ENCODE data around the gene FAM120C.

Gene FAM120C

DNA sequence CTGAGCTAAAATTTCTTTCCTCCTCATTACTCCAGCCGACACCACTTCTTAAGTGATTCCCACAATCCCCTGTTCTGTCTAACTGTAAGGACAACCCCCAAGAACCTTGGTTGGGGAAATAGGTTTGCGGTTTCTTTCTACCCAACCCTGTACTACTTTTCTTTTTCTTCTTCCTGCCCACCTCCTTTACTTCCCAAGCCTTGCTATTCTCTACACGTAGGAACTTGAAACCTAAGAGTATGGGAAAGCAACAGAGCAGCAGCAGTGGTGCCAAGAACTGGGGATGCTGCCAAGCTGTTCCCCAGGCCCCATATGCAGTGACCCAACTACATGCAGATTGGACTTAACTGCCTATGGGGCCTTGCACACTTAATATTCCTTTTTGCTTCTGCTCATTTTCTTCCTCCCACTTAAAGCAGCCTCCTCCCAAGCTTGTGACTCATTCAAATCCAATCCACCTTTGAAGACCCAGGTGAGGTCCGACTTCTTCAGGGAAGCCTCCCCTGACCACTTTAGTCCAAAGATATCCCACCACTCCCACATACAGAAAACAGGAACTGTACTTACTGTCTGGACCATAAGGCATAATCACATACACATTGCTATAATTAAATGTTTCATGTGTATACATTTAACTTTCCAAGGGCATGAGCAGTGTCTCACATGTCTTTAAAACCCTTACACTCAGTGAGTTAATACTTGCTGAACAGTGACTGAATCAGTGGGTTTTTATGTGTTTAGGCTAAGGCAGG, 1.7 kb downstream of the FAM120C start:
- Mint-ChIP-seq H3K4me1 (peaks cover 37% of the 10 kb centered on the region), H3K4me3 (peak overlapping the region; percentile 82), H3K27me3 (ENCODE audit: low read depth, poor library complexity) (no peaks in the 10 kb centered on the region), H3K36me3 (ENCODE audit: low read depth) (peaks cover 17% of the 10 kb centered on the region), H3K27ac (peak overlapping the region; percentile 81), H3K9me3 (peaks cover 38% of the 10 kb centered on the region)
- TF ChIP-seq CTCF (IDR thresholded peaks at IDR 0.05) = no peak
- no peak for DNase-seq

DNA sequence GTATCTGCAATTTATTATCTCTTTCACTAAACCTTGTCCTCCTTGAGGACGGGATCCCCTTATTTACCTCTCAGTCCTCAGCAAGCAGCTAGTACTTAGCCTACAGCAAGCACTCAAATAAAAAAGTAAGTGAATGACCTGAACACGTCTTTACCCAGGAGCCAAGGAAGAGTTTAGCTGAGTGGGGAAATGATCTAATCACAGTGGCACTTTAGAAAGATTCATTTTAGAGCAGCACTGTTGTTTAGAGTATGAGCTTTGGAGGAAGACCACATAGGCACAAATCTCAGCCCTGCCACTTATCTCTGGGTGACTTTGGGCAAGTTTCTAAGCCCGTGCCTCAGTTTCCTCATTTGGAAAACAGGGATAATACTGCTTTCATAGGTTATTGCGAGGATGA, 2.7 kb downstream of the FAM120C start:
- Mint-ChIP-seq H3K27ac (no peak overlapping the region), H3K27me3 (ENCODE audit: low read depth, poor library complexity) (no peaks in the 10 kb centered on the region), H3K9me3 (peaks cover 36% of the 10 kb centered on the region), H3K4me1 (peaks cover 37% of the 10 kb centered on the region), H3K4me3 (peak overlapping the region; percentile 82), H3K36me3 (ENCODE audit: low read depth) (peaks cover 19% of the 10 kb centered on the region)
- DNase-seq = no peak
- TF ChIP-seq CTCF (IDR thresholded peaks at IDR 0.05) = no peak

GRCh38 chrX:54178100-54178940, 4.7 kb downstream of the FAM120C start:
- Mint-ChIP-seq H3K9me3 (peaks cover 40% of the 10 kb centered on the region), H3K4me3 (no peak overlapping the region), H3K36me3 (ENCODE audit: low read depth) (peaks cover 37% of the 10 kb centered on the region), H3K27ac (no peak overlapping the region), H3K27me3 (ENCODE audit: low read depth, poor library complexity) (peaks cover 2% of the 10 kb centered on the region), H3K4me1 (peaks cover 32% of the 10 kb centered on the region)
- TF ChIP-seq CTCF (IDR thresholded peaks at IDR 0.05) = no peak
- no peak for DNase-seq

DNA sequence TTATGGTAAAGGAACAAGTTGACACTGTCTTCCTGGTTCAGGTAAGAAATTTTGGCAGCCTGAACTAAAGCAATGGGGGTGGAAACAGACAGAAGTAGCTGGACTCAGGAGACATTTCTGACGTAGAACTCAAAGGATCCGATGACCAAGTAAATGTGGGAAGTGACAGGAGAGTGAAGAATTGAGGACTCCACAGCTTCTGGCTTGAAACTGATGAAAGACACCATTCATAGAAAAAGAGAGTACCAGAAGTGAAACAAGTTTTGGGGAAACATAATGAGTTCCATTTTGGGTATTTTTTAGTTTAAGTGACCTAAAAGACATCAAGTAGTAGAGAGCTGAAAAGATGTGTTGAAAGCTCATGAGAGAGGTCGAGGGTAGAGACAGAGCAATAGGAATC, 5.7 kb downstream of the FAM120C start:
- Mint-ChIP-seq H3K9me3 (peaks cover 40% of the 10 kb centered on the region), H3K27me3 (ENCODE audit: low read depth, poor library complexity) (peaks cover 2% of the 10 kb centered on the region), H3K27ac (no peak overlapping the region), H3K4me1 (peaks cover 32% of the 10 kb centered on the region), H3K36me3 (ENCODE audit: low read depth) (peaks cover 43% of the 10 kb centered on the region), H3K4me3 (no peak overlapping the region)
- DNase-seq = no peak
- no peak for TF ChIP-seq CTCF (IDR thresholded peaks at IDR 0.05)

DNA sequence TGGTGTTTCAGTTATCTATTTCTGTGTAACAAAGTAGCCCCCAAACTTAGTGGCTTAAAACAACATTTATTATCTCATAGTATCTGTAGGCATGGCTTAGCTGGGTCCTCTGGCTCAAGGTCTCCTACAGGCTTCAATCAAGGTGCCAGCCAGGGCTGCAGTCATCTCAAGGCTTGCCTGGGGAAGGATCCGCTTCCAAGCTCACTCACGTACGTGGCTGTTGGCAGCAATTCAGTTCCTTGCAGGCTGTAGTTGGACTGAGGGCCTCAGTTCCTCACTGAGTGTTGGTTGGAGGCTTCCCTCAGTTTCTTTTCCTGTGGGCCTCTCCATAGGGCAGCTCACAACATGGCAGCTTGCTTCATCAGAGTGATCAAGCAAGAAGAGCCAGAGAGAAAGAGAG, 9.3 kb downstream of the FAM120C start:
- Mint-ChIP-seq H3K27me3 (ENCODE audit: low read depth, poor library complexity) (peaks cover 2% of the 10 kb centered on the region), H3K36me3 (ENCODE audit: low read depth) (peaks cover 59% of the 10 kb centered on the region), H3K4me3 (no peak overlapping the region), H3K9me3 (peaks cover 29% of the 10 kb centered on the region), H3K27ac (no peak overlapping the region), H3K4me1 (no peaks in the 10 kb centered on the region)
- no peak for DNase-seq
- TF ChIP-seq CTCF (IDR thresholded peaks at IDR 0.05) = no peak

Data from nephron progenitor cell (in vitro differentiated cells).